H1 (cell line): ENCODE measurements around the gene KCNJ18.

Experiments
- CEBPB ChIP-seq: IDR thresholded peaks from 2 replicates; pipeline ENCODE4 v1.6.1; 2012; ENCODE audit warnings: low read depth, low read length
- CREB1 ChIP-seq: IDR thresholded peaks from 2 replicates; pipeline ENCODE4 v1.6.1; 2012; ENCODE audit warnings: inconsistent platforms
- EZH2 ChIP-seq: fragments of 200-600 bp; sonication (generic); IDR thresholded peaks from 2 replicates; pipeline ENCODE4 v1.7.1; 2012; ENCODE audit warnings: low read depth, mild to moderate bottlenecking, moderate library complexity, low read length, inconsistent platforms; ENCODE audit not compliant: severe bottlenecking

DNA sequence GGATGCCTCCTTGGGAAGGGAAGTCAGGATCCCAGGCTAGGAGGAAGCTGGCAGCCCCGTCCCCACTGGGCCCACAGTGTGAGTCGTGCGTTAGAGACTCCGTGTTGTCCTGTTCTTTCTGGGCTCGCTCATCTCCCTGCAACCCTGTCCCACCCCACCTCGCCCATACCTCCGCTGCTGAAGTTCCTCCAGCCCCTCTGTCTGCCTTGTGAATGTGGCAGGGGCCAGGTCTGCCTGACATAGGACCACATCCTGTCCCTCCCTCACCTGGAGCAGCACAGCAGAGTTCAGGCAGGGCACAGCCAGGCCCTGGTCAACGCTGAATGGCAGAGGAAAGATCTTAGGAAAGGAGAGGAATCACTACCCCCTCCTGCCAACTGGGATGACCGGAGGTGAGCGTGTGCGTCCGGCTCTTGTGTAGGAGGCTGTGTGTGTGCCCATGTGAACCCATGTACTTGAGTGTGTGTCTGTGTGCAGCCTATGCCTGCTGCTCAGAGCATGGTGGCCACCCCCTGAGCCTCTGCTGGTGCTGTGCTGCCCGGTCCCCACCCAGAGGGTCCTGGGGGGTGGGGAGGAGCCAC, 12.8 kb downstream of the KCNJ18 start:
- TF ChIP-seq CEBPB = no peak
- TF ChIP-seq CREB1 = no peak
- no peak for TF ChIP-seq EZH2
